Esophagus squamous epithelium (tissue), 5 donors: Measurements from ENCODE around the gene BMPER. TPM values are rescaled to one million over a fixed set of nuclear protein-coding genes. Genes with fewer than 3 reads are reported as not detected.

ENCODE experiments used
- DNase-seq: peaks from one replicate; lab custom pipeline; 2025; lab: John Stamatoyannopoulos, UW
- H3K27ac ChIP-seq, 4 donors: fragments of 200-600 bp; sonication (generic); one replicate each; pipeline ENCODE4 v1.5.1; 2016 to 2019; ENCODE audit warnings: mild to moderate bottlenecking in 1 of 4
- H3K27me3 ChIP-seq, 4 donors: fragments of 200-600 bp; sonication (generic); 1 replicate in 3 of 4; 2 replicates in 1 of 4; pipeline versions ENCODE4 v1.5.1 to v1.6.0; 2017 to 2021; ENCODE audit warnings: antibody characterized with exemption in 1 of 4
- H3K36me3 ChIP-seq, 3 donors: fragments of 200-600 bp; sonication (generic); one replicate each; pipeline ENCODE4 v1.5.1; 2016 to 2019
- H3K4me1 ChIP-seq, 3 donors: fragments of 200-600 bp; sonication (generic); one replicate each; pipeline ENCODE4 v1.5.1; 2017 to 2019
- H3K4me3 ChIP-seq, 4 donors: fragments of 200-600 bp; sonication (generic); 1 replicate in 3 of 4; 2 replicates in 1 of 4; pipeline ENCODE4 v1.5.1; 2016 to 2019; ENCODE audit warnings: mild to moderate bottlenecking in 2 of 4, moderate library complexity in 1 of 4
- H3K9me3 ChIP-seq, 3 donors: fragments of 200-600 bp; sonication (generic); one replicate each; pipeline ENCODE4 v1.5.1; 2016 to 2019
- CTCF ChIP-seq, 6 experiments: fragments of 450-650 bp in 4 of 6; fragments of 200-600 bp in 2 of 6; sonication (generic) in 2 of 6; IDR thresholded peaks; one replicate each; pipeline ENCODE4 v1.5.1; 2016 to 2019; ENCODE audit warnings: antibody characterized with exemption in 6 of 6, mild to moderate bottlenecking in 4 of 6, moderate library complexity in 4 of 6
- POLR2A ChIP-seq, 4 donors: fragments of 450-650 bp; IDR thresholded peaks; one replicate each; pipeline ENCODE4 v1.6.1; 2017; ENCODE audit warnings: antibody characterized with exemption in 4 of 4, mild to moderate bottlenecking in 4 of 4, moderate library complexity in 3 of 4
- WGBS, 2 donors: methylation state at CpG; one replicate each; pipeline ENCODE4 v1.1.5; 2018; 5-methylcytosine and 5-hydroxymethylcytosine counted together
- intact Hi-C: fragments of 100-400 bp; cut with DNase I; formaldehyde crosslinking; loops from one replicate; pipeline ENCODE4 v1.15.0; 2022
- total RNA-seq, 4 donors: library from RNA; depleted of rRNA; stranded (reverse); fragments of >200 nt; gene quantifications; one replicate each; pipeline ENCODE4 v1.1.0, GENCODE V29; 2016
- donor health status: DM: yes; HTN: yes; CAD: no.

The BMPER gene
- total RNA-seq, 4 donors from 2014 or later: 0.11 to 0.76 (median 0.34) TPM

- 51 to 54% methylated on average over 2 of the region's 2 CpGs for WGBS, 2 donors
- Histone ChIP-seq H3K9me3 (peaks cover 0 to 15% (median 10%) of the 10 kb centered on the region in 3 donors), H3K4me3 (no peak overlapping the region), H3K27ac (no peak overlapping the region), H3K27me3 (no peaks in the 10 kb centered on the region), H3K36me3 (no peaks in the 10 kb centered on the region), H3K4me1 (no peaks in the 10 kb centered on the region)
- intact Hi-C loops: no loop called here
- no peak for DNase-seq
- TF ChIP-seq POLR2A (IDR thresholded peaks at IDR 0.05) (no peak), CTCF (IDR thresholded peaks at IDR 0.05) (no peak)
Measured at GRCh38 chr7:34123316-34123715, 218.0 kb downstream of the BMPER start.

GRCh38 chr7:34124765-34125164 lies 219.4 kb downstream of the BMPER start:
- DNase-seq: no peak
- Histone ChIP-seq H3K9me3 (peaks cover 0 to 15% (median 10%) of the 10 kb centered on the region in 3 donors), H3K27me3 (no peaks in the 10 kb centered on the region), H3K27ac (no peak overlapping the region), H3K4me1 (no peaks in the 10 kb centered on the region), H3K36me3 (no peaks in the 10 kb centered on the region), H3K4me3 (no peak overlapping the region)
- 48 to 57% methylated on average over 1 of the region's 1 CpG for WGBS, 2 donors
- intact Hi-C loops: no loop called here
- TF ChIP-seq POLR2A (IDR thresholded peaks at IDR 0.05): no peak
- no peak for TF ChIP-seq CTCF (IDR thresholded peaks at IDR 0.05)

GRCh38 chr7:34128762-34129161 lies 223.4 kb downstream of the BMPER start:
- Histone ChIP-seq H3K4me1 (peaks cover 0 to 3% (median 0%) of the 10 kb centered on the region in 3 donors), H3K4me3 (no peak overlapping the region), H3K27ac (no peak overlapping the region), H3K36me3 (no peaks in the 10 kb centered on the region), H3K9me3 (peaks cover 0 to 15% (median 10%) of the 10 kb centered on the region in 3 donors), H3K27me3 (no peaks in the 10 kb centered on the region)
- no peak for TF ChIP-seq CTCF (IDR thresholded peaks at IDR 0.05)
- no peak for TF ChIP-seq POLR2A (IDR thresholded peaks at IDR 0.05)
- no peak for DNase-seq
- WGBS, 2 donors: 59 to 64% methylated on average over 5 of the region's 5 CpGs
- intact Hi-C loops: no loop called here

- intact Hi-C loops: no loop called here
- Histone ChIP-seq H3K4me1 (peaks cover 0 to 6% (median 5%) of the 10 kb centered on the region in 3 donors), H3K27ac (no peak overlapping the region), H3K9me3 (peaks cover 0 to 3% (median 0%) of the 10 kb centered on the region in 3 donors), H3K27me3 (no peaks in the 10 kb centered on the region), H3K36me3 (no peaks in the 10 kb centered on the region), H3K4me3 (no peak overlapping the region)
- no peak for DNase-seq
- 71 to 85% methylated on average over 2 of the region's 5 CpGs for WGBS, 2 donors
- TF ChIP-seq POLR2A (IDR thresholded peaks at IDR 0.05) (no peak), CTCF (IDR thresholded peaks at IDR 0.05) (no peak)
Measured at GRCh38 chr7:34130558-34131295, 225.4 kb downstream of the BMPER start.

GRCh38 chr7:34131371-34131770 lies 226.0 kb downstream of the BMPER start:
- no peak for DNase-seq
- H3K27me3 ChIP-seq: no peaks in the 10 kb centered on the region
- TF ChIP-seq POLR2A (IDR thresholded peaks at IDR 0.05): no peak
- no peak for TF ChIP-seq CTCF (IDR thresholded peaks at IDR 0.05)
- no peak overlapping the region for H3K4me3 ChIP-seq
- WGBS, 2 donors: 72 to 100% methylated on average over 1 to 5 of the region's 9 CpGs
- peaks cover 0 to 8% (median 5%) of the 10 kb centered on the region in 3 donors for H3K4me1 ChIP-seq
- no peaks in the 10 kb centered on the region for H3K9me3 ChIP-seq
- no peak overlapping the region for H3K27ac ChIP-seq
- H3K36me3 ChIP-seq: no peaks in the 10 kb centered on the region
- intact Hi-C loops: no loop called here
